ENCODE measurements around the gene IQCC.

The IQCC gene

DNA sequence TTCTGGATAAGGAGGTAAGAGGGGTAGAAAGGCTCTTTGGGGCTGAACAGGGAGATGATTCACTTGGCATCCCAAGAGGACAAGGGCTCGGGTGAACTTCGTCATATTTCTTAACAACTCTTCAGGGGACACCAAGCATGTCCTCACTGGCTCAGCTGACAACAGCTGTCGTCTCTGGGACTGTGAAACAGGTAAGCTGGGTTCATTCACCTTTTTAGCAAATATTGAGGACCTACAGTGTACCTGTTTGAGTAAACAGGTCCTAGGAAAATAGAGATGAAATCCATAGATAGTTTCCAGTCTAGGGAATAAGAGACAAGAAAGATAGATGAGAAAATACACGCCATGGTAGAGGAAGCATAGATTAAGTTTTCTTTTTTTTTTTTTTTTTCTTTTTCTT is 18.8 kb downstream of the IQCC start:
- DNase-seq, result no peak

- no peak for DNase-seq
These were observed 23.3 kb downstream of the IQCC start for GRCh38 chr1:32228771-32229170.

DNA sequence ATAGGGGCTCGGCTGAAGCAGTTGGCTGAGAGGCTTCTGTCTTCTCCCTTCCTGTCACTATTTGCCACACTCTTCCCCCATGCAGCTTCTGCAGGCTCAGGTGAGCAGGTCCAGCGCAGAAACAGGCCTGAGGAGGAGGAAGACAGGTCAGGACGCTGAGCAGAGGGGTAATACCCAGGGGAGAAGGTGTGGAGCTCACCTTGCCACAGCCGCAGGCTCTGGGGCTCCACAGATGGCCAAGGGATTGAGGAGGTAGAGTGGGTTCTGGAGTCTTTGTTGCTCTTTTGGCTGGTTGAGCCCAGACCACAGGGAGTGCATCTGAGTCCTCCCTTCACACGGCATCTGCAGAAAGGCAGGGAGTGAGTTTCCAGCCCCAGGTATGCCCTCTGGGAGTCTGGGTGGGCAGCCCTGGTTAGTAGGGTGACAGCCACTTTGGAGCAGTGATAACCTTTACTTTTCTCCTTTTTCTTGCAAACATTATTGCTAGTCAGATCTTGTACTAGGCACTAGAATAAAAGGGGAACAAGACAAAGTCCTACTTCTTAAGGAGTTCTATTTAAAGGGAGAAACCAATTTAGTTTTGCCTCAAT is 26.5 kb downstream of the IQCC start:
- DNase-seq, result no peak

DNA sequence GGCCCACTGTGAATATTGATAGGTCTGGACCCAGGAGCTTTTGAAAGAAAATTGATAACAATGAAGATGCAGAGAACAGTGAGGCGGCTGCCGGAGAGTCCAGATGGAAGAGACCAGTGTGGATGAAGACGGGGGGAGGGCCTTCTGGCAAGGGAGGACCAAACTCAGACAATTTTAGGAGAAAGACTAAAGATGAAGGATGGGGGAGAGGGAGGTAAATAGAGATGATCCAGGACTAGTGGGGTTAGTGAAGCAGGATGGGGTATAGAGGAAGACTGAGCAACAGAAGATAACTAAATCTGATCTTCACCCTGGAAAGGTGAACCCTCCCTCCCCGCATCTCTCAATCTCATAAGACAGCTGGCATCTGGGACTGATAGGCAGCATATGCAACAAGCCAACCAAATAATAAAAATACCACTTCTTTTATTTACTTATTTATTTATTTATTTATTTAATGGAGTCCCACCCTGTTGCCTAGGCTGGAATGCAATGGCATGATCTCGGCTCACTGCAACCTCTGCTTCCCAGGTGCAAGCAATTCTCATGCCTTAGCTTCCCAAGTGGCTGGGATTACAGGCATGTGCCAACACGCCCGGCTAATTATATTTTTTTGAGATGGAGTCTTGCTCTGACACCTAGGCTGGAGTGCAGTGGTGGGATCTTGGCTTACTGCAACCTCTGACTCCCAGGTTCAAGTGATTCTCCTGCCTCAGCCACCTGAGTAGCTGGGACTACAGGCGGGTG is 27.3 kb downstream of the IQCC start:
- no peak for DNase-seq

DNA sequence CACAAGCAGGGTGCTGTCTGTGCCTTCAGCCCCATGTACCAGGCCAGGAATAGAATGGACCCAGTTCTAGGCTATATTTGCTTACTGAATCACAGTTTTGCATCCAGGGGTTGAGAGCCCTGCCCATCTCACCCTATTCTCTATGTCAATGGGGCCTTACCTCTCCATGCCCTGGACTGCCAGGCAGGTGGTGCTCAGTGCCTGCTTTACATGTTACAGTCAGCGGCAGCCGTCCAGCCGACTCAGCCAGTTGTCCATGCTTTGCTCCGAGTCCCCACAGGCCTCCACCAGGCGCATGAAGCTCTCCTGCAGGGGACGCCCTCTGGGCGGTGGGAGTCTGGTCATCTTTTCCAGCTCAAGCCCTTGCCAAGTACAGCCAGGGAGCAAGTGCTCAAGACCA is 29.3 kb downstream of the IQCC start:
- DNase-seq, result no peak

- DNase-seq, result no peak
These were observed 33.9 kb downstream of the IQCC start for GRCh38 chr1:32239337-32239736.

DNA sequence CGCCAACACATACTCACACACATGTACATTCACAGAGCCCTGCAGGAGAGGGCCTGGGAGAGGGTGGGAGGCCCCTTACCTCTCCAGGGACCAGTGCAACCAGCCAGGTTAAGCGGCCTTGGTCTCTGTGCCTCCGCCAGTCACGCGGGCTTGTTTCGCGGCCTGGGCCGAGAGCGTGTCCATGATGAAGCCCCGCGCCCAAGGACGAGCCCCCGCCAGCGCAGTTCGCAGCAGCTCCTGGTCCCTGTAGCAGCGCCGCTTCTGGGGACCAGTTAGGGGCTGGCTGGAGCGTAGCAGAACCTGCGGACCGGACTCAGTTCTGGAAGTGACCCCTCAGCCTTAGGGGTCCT is 34.3 kb downstream of the IQCC start:
- DNase-seq, result no peak

DNA sequence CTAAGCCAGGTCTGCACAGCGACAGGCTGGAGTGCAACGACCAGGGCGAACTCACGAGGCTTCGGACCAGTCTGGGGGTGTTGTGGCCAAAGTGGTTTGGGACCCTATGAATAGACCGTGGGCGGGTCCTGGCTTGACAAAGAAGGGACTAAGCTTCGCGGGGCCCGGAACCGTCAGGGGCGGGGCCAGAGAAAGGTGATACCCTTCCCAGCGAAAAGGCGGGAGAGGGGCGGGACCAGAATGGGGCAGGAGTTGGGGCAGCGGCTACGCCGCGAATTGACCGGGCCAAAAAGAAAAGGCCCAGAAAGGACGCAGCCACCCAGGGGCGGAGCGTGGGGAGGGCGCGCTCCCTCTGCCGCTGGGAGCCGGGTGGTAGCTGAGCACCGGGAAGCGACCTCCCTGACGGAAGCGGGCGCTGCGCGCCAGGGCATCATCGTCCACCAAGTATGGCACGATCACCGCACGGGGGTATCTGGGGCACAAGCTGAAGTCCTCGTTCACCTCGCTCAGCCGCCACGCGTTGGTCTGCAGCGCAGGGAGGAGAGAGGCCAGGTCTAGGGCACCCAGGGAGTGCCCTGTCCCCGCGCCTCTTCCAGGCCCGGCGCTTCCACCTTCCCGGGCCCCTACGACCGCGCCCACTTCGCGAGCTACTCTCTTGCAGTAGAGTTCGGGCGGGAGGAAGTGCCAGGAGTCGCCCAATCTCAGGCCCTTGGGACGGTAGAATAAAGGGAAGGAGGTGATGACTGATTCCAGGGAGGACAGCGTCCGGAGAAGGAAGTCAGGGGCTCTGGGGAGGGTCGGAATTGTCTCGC is 34.9 kb downstream of the IQCC start:
- DNase-seq, result peak; percentile 80

DNA sequence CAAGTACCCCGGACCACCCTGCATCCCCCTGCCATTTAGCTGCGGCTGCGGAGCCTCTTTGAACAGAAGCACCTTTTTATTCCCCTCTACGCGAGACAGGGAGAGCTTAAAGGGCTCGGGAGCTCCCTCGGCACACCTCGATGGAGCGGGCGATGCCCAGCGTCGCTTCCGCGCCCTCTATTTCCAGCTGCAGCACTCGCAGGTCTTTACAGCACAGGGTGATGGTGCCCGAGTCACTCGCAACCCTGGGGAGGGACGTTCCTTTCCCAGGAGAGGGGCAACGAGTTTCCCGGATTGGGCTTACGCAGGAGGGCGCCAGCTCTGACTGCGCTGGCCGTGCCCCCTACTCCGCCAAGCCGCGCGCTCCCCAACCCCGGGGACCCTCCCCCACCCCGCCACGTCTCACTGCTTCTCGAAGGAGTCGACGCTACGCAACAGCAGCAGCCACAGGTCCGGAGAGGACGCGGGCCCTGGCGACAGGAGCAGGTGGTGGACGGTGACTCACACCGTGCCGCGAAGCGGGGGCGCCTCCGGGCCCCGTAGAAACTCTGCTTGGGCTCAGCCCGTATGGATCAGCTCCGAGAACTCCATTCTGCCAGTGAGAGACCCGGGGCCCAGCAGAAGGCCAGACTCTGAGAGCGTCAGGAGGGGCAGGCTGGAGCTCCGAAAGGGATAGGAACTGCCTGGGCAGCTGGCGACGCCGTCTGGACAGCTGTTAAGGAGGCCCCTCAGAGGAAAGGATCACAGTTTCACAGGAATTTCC is 35.7 kb downstream of the IQCC start:
- DNase-seq, result peak; percentile 82

DNA sequence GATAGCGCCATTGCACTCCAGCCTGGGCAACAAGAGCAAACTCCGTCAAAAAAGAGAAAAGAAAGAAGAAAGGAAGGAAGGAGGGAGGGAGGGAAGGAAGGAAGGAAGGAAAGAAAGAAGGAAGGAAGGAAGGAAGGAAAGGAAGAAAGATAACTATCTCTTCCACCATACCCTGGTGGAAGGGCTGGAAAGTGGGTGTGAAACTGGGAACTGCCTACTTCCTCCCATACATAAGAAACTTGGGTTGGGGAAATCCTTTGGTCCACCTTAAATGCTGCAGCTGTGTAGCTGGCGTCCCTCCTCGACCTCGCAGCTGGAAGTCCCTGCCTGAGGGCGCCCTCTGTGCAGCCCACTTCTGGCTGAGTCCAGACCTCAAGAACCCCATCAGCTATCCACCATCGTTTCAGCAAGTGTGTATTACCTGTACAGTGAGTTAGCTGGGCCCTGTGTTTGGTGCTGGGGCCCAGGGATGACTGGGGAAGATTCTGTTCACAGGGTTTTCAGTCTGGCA is 36.9 kb downstream of the IQCC start:
- DNase-seq, result peak; percentile 70

- peak; percentile 49 for DNase-seq
These were observed 41.4 kb downstream of the IQCC start, which contains the start of gene FAM167B for GRCh38 chr1:32246888-32247273. Gene FAM167B (plus strand): TSS chr1:32247222. CDS start chr1:32247422, 200 bp downstream.

DNA sequence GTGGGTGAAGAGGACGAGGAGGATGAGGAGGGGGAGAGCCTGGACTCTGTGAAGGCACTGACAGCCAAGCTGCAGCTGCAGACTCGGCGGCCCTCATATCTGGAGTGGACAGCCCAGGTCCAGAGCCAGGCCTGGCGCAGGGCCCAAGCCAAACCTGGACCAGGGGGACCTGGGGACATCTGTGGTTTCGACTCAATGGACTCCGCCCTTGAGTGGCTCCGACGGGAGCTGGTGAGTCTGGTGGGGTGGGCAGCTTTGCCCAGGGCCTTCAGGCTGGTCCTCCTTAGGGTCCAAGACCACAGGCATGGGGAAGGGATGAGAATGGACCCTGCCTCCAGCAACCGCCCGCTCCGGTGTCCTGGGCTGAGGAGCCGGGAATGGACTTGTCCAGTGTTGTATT is 42.0 kb downstream of the IQCC start:
- DNase-seq, result no peak

- peak; percentile 77 for DNase-seq
These were observed 42.8 kb downstream of the IQCC start for GRCh38 chr1:32247983-32248889.

DNA sequence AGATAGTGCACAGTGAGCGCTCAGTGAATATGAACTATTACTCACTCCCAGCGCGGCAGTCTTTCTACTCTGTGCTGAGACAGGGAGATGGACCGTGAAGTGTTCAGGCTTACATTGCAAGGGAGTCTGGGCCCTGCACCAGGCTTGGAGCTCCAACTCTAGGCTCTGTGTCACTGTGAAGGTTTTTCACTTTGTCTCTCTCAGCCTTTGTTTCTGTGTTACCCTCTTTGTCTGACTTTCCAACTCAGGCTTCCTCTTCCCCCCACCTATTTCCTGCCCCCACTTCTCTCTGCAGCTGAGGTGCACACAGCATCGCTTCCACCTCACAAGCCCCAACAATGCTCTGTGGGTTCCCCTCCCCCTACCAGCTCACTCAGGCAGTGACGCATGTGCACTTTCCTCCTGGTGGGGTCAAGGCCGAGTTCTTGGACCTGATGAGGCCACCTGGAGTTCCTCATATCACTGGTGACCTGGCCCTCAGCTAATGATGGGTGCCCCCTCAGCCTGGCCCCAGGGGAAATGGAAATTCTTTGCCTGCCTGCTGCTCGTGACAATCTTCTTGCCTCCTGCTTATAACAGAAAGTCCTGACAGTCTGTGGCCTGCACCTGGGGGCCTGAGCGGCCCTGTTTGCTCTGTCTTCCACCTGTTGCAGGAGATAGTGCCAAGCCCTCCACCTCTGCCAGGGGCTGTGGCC is 44.5 kb downstream of the IQCC start:
- DNase-seq, result peak; percentile 64

GRCh38 chr1:32250893-32251716 is 45.6 kb downstream of the IQCC start, which contains the start of gene LCK:
Gene LCK (plus strand): TSS chr1:32251265. CDS start chr1:32274330, 23,065 bp downstream.
- no peak for DNase-seq

DNA sequence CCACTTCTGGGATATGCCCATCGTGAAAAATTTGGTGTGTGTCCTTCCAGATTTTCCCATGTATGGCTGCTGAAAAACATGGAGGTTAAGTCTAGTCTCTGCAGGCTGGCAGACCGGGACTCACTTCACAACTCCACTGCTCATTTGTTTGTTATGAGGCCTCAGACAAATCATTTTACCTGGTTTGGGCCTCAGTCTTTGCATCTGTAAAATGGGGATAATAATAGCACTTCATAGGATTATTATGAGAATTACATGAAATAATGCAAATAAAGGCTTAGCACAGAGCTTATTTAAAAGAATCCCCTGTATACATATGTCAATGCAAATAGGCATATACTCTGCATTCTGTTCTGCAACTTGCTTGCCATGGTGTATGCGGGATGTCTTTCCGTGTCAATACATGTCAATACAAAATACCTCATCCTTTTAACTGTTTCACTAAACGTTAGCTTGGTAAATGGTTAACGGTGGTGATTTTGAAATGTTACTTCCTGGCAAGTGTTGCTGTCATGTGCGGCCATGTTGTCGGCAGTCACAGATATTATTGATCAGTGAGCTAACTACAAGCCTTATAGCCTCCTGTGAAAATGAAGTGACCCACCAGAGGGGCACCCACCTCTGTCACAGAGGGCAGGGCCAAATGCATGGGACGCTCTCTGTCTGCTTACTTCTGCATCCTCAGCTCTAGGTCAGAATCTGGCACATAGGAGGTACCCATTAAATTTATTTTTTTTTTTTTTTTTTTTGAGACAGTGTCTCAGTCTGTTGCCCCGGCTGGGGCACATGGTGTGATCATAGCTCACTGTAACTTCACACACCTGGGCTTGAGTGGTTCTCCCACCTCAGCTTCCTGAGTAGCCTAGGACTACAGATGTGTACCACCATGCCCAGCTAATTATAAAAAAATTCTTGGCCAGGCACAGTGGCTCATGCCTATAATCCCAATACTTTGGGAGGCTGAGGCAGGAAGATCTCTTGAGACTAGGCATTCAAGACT is 49.9 kb downstream of the IQCC start:
- DNase-seq, result no peak

- DNase-seq, result no peak
These were observed 51.2 kb downstream of the IQCC start for GRCh38 chr1:32256473-32257226.

DNA sequence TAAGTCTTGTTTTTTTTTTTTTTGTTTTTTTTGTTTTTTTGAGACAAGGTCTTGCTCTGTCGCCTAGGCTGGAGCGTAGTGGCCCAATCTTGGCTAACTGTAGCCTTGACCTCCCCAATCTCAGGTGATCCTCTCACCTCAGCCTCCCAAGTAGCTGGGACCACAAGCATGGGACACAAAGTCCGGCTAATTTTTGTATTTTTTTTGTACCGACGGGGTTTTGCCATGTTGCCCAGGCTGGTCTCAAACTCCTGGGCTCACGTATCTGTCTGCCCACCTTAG is 51.7 kb downstream of the IQCC start:
- no peak for DNase-seq

All from femur (tissue), 1 donor.